ENCODE measurements around the gene SHISAL1.

SHISAL1 gene

DNA sequence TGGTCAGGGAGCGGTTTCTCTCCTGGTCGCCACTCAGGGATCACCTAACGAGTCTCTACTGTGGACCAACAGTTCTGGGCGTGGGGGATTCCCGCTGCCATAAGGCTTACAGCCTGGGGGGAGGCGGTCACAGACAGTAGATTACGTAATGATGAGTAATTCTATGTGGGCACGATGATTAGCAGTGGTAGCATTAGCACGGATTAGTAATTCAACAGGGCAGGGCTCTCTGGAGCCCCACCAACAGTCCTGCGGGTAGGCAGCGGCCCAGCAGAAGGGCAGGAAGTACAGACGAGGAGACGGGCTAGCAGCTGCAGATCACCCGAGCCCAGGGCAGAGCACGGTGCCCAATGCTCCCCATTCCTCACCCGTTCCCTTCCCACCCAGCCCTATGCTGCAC is 3.6 kb downstream of the SHISAL1 start:
- TF ChIP-seq GATA2 (IDR thresholded peaks at IDR 0.05; ENCODE audit: low read depth, low read length), result no peak
- no peak for TF ChIP-seq GATA3 (IDR thresholded peaks at IDR 0.05; ENCODE audit: low read depth, low read length)

DNA sequence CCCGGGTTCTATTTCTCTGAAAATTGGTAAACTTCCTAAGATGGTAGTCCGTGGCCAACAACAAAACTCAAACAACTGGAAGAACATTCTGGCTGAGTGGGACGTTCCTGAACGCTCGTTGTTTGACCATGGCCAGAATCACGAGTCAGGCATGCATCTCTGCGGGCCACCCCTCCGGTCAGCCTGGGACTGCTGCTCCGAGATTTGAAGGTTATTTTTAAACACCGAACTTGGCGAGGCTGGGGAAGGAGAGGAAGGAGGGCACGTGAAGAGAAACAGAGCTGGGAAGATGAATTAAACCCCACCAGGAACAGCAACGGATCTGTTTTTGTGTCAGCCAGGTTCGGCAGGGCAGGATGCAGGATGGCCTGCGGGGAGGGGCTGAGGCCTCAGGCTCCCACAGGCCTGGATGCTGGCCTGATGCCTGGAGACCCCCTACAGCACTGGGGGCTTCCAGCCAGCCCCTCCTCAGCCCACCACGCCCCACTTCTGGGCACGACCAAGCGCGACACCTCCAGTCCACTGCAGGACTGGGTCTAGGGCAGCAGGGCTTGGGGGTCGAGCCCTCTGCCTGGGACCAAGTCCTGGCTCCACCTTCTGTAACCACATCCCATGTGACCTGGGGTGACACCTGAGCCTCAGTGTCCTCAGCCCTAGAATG is 5.1 kb downstream of the SHISAL1 start:
- TF ChIP-seq GATA2 (IDR thresholded peaks at IDR 0.05; ENCODE audit: low read depth, low read length) (no peak), GATA3 (IDR thresholded peaks at IDR 0.05; ENCODE audit: low read depth, low read length) (no peak)

DNA sequence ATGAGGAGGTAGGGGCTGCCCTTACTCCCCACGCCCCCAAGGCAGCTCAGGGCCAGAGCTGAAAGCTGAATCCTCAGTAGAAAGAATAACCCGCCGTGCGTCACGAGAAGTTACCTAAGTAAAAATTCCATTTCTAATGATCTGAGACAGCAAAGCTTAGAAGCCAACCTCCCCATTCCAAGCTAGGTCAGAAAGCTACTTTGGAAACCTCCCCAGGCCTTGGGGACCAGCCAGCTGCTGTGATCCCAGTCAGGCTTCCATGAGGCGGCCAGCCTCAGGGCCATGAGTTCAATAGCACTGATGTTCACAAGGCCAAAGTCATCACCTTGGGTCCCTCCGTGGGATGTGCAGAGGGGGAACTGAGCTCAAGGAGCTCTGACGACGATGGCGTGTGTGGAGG is 6.9 kb downstream of the SHISAL1 start:
- no peak for TF ChIP-seq GATA2 (IDR thresholded peaks at IDR 0.05; ENCODE audit: low read depth, low read length)
- TF ChIP-seq GATA3 (IDR thresholded peaks at IDR 0.05; ENCODE audit: low read depth, low read length), result no peak

DNA sequence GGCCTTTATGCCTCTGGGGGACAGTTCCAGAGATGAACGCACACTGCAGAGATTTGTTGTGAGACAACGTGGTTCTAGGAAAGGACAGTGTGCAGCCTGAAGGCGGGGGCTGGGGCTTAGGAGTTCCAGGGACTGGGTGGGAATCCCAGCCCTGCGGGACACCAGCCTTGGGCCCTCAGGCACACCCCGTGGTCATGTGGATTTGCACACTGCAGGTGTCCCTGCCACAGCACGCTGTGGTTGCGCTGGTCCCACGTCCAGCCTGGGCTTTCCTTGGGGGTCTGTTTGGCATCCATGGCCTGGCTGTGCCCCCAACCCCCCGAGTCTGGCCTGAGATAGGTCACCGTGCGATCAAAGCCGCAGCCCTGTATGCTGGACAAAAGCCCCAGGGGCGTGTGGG is 7.3 kb downstream of the SHISAL1 start:
- no peak for TF ChIP-seq GATA2 (IDR thresholded peaks at IDR 0.05; ENCODE audit: low read depth, low read length)
- no peak for TF ChIP-seq GATA3 (IDR thresholded peaks at IDR 0.05; ENCODE audit: low read depth, low read length)

DNA sequence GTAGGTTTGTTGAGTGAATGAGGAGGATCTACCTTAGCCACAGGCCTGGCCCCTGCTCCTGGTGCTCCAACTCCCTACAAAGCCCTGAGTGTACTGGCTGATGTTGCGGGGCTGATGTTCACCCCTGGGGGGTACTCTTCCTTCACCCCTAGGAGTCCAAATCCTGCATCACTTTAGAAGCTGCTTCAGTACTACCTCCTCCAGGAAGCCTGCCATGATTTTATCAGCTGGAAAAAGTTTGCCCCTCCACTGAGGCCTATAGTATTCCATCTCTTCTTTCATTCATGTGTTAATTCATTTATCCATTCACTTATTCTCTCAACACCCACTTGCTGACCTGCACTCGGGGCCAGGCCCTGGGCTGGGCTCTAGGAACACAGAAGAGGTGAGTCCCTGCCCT is 7.8 kb downstream of the SHISAL1 start:
- TF ChIP-seq GATA2 (IDR thresholded peaks at IDR 0.05; ENCODE audit: low read depth, low read length) (no peak), GATA3 (IDR thresholded peaks at IDR 0.05; ENCODE audit: low read depth, low read length) (no peak)

DNA sequence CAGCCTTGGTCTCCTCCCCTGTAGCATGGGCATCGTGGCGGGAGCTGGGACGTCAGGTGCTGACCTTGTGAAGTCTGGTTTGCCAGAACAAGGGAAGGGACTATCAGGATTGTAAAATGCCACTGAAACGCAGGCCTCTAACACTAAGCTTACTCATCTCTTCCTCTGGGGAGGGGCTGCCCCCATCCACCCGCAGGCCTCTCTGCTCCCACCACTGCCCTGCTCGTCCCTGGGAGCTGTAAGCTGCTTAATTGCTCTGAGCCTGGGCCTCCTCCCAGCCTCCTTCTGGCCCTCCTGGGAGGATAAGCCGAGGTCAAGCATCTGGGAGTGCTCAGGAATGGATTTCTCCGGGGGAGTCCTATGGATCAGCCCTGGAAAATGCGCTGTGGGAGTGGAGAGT is 8.4 kb downstream of the SHISAL1 start:
- no peak for TF ChIP-seq GATA2 (IDR thresholded peaks at IDR 0.05; ENCODE audit: low read depth, low read length)
- TF ChIP-seq GATA3 (IDR thresholded peaks at IDR 0.05; ENCODE audit: low read depth, low read length), result no peak

DNA sequence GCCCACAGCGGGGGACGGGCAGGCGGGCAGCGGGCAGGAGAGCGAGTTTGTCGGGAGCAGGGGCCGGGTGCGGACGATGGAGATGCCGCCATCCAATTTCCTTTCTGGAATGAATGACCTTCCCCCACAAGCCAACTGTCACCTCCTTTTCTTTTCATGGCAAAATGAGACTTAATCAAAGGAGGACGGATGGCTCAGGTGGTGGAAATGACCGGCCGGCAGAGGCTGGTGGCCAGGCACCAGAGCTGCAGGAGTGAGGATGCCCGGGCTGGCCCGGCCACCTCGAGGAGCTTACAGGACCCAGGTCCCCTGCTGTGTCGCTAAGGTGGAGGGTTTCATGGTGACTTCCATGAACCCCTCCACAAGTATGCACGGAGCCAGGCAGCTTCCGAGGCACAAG is 11.7 kb downstream of the SHISAL1 start:
- TF ChIP-seq GATA2 (IDR thresholded peaks at IDR 0.05; ENCODE audit: low read depth, low read length) (no peak), GATA3 (IDR thresholded peaks at IDR 0.05; ENCODE audit: low read depth, low read length) (no peak)

DNA sequence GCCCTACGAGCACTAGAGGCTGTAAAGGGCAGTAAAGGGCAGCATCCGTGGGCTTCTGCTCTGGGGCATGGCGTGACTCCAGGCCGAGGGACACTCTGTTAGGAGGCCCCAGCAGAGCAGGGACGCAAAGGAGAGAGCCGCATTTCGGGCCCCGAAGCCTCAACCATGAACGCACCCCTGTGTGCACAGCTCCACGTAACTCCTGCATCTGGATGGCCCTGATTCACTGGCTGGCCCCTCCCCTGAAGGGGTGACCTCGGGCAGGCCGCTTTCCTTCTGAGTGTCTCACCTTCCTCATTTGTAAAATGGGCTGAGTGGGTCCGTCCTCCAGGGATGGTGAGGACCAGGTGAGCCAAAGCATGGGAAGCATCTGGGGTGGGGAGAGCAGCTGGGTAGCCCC is 13.6 kb downstream of the SHISAL1 start:
- no peak for TF ChIP-seq GATA3 (IDR thresholded peaks at IDR 0.05; ENCODE audit: low read depth, low read length)
- no peak for TF ChIP-seq GATA2 (IDR thresholded peaks at IDR 0.05; ENCODE audit: low read depth, low read length)

DNA sequence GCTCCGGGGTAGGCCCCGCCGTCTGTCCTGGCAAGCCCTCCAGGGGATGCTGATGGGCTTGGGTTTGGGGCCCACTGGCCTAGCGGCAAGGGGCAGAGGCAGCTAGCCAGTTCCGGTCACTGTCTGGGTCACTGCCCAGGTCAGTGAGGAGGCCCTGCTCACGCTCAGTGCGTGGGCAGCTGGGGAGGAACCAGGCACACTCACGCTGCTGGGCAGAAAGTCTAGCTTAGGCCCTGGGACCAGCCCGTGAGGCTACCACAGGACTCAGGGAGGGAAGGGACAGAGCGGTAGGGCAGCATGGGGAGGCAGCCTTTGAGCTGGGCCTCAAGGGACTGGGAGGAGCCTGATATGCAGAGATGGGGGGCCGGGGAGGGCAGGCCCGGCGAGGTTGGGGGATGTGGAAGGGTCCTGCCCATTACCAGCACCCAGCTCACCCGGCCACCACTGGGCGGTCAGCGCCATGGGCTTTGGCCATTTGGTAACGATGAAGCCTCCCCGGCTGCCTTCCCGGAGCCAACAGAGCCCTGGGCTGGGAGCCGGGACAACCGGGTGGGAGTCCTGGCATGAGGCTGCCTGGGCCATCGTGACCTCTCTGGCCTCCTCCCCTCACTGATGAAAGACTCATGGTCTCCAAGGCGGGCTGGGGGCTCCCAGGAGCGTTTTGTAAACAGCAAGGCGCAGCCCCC is 14.2 kb downstream of the SHISAL1 start:
- no peak for TF ChIP-seq GATA2 (IDR thresholded peaks at IDR 0.05; ENCODE audit: low read depth, low read length)
- no peak for TF ChIP-seq GATA3 (IDR thresholded peaks at IDR 0.05; ENCODE audit: low read depth, low read length)

DNA sequence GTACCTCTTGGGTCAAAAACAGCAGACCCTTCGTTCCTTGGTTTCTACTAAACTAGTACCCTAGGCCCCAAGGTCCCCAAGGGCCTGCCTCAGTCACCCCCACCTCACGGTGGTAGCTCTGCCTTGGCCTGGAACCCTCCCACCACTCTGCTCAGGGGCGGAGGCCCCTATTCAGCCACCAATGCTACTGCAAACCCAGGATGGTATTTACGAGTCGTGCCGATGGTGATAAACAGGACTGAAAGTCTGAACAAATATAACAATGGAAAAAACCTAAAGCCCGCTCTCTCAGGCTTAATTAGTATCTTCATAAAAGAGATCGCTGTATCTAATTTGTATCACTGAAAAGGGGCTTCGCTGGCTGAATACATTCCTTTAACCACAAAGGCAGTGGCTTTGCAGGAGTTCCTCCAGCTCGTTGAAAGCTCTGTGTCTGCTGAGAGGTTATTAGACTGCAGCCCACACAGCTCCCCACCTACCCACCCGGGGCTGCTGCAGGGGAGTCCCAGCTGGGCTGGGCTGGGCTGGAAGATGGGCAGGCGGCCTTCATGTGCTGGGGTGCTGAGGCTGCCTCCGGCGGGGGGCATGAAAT is 15.2 kb downstream of the SHISAL1 start:
- no peak for TF ChIP-seq GATA2 (IDR thresholded peaks at IDR 0.05; ENCODE audit: low read depth, low read length)
- no peak for TF ChIP-seq GATA3 (IDR thresholded peaks at IDR 0.05; ENCODE audit: low read depth, low read length)

DNA sequence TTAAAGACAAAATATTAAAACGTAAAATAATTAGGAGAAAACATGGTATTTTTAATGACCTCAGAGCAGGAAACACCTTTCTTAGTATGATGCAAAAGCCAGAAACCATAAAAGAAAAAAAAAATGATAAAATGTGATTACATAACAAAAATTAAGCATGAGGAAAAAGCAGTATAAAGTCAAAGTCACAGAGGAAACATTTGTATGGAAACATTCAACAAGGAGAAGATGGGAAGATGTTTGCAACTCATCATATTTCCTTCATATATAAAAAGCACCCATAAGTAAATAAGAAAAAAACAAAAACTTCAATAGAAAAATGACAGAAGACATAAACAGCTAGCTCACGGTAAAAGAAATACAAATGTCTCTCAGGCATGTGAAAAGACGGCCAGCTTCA is 17.3 kb downstream of the SHISAL1 start:
- no peak for TF ChIP-seq GATA3 (IDR thresholded peaks at IDR 0.05; ENCODE audit: low read depth, low read length)
- TF ChIP-seq GATA2 (IDR thresholded peaks at IDR 0.05; ENCODE audit: low read depth, low read length), result no peak

DNA sequence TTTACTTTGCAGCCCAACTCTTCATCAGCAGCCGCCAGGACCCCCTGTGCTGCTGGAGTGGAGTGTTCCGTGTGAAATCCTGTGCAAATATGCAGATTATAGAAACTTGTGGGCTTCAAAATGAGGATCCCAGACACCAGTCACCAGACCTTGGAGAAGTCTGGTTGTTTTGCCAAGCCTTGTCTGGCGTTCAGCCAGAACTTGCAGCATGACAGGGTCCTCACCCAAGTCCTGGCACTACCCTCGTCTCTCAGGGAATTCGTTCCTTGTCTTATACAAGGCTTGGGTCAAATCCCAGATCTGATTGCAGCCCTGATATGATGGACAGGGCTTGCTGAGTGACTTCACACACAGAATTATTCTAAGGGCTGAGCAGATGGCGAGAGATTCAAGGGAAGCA is 18.9 kb downstream of the SHISAL1 start:
- TF ChIP-seq GATA2 (IDR thresholded peaks at IDR 0.05; ENCODE audit: low read depth, low read length), result no peak

DNA sequence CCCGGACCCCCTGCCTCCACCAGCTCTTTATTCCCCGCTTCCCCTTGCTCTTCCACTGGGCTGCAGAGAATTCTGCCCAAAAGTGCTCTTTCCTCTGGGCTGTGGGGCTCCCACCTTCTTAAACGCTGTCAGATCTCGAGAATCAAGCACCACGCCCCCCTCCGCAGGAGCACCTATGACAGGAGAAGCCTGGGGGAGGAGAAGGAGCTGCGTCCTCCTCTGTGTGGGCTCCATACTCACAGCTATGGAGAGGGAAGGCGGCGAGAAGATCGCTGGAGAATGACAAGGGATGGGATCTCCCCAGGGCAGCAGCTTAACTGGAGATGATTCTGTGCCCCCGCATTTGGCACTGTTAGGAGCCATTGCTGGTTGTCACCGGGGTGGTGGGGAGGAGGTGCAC is 19.7 kb downstream of the SHISAL1 start:
- TF ChIP-seq GATA3 (IDR thresholded peaks at IDR 0.05; ENCODE audit: low read depth, low read length) (no peak), GATA2 (IDR thresholded peaks at IDR 0.05; ENCODE audit: low read depth, low read length) (no peak)

DNA sequence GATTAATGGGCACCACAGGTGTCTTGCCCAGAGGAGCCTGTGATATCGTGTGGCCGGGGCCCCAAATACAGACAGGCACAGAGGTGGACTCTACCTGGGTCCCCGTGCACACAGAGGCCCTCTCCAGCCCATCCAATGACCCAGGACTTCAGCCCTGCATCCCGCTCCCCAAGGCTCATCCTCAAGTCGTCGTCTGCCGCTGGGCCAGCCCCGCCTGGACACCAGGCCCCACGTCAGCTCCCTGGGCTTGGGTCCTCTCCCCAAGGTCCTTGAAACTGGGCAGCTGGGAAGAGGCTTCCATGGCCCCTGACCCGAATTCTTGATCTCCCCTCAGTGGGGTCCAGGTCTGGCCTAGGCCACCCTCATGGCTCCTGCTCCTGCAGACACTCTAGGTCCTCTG is 20.2 kb downstream of the SHISAL1 start:
- TF ChIP-seq GATA3 (IDR thresholded peaks at IDR 0.05; ENCODE audit: low read depth, low read length), result no peak
- no peak for TF ChIP-seq GATA2 (IDR thresholded peaks at IDR 0.05; ENCODE audit: low read depth, low read length)

DNA sequence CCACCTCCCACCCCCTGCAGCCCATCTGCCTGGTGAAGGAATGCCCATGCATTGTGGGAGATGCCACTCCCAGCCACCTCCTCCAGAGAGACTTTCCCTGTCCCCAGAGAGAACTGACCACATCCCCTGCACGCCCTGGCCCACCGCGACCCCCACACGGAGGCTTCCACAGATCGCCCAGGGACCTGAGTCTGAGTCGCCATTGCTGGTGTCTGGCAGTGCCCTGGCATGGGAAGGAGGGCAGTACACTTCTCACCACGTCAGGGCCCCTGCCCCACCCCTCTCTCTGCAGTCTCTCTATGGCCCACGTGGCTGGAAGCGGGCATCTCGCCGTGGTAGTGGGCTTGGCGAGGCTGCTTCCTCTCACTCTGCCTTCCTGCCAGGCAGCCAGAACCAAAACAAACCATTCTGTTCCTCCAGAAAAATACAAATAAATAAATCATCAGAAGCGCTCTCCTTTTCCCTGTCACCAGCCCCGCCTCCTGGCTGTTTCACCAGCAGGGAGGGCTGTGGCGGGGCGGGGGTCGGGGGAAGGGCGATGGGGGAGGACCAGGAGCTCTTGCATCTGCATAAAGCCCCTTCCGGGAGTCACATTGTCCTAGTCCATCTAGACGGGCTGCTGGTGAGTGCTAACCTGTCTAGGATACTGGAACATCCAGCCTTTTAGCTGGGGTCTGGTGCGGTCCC is 20.9 kb downstream of the SHISAL1 start:
- TF ChIP-seq GATA3 (IDR thresholded peaks at IDR 0.05; ENCODE audit: low read depth, low read length) (no peak), GATA2 (IDR thresholded peaks at IDR 0.05; ENCODE audit: low read depth, low read length) (no peak)

All from SH-SY5Y (cell line).